Karpas-422 (cell line): ENCODE data around the gene NR6A1. TPM values are rescaled to one million over a fixed set of nuclear protein-coding genes. Genes with fewer than 3 reads are reported as not detected.

Experiments
- DNase-seq: peaks from one replicate; pipeline ENCODE4 v3.0.0-alpha.2; 2015
- H2AFZ ChIP-seq: fragments of 200-600 bp; sonication (generic); 2 replicates; pipeline ENCODE4 v1.6.1; 2014; ENCODE audit warnings: antibody characterized with exemption, low read length, mixed read lengths
- H3K27ac ChIP-seq: fragments of 200-600 bp; sonication (generic); 2 replicates; pipeline ENCODE4 v1.5.1; 2014; ENCODE audit warnings: mild to moderate bottlenecking, low read length, moderate library complexity
- H3K27me3 ChIP-seq: fragments of 200-600 bp; sonication (generic); 2 replicates; pipeline ENCODE4 v1.6.1; 2014; ENCODE audit warnings: low read length, mixed read lengths
- H3K36me3 ChIP-seq: fragments of 200-600 bp; sonication (generic); 2 replicates; pipeline ENCODE4 v1.6.1; 2014; ENCODE audit warnings: low read length, mixed read lengths; ENCODE audit not compliant: insufficient read depth
- H3K4me1 ChIP-seq: fragments of 200-600 bp; sonication (generic); 2 replicates; pipeline ENCODE4 v1.6.1; 2014; ENCODE audit warnings: mild to moderate bottlenecking, low read length, mixed read lengths
- H3K4me2 ChIP-seq: fragments of 200-600 bp; sonication (generic); 2 replicates; pipeline ENCODE4 v1.6.1; 2014; ENCODE audit warnings: low read length, low read depth, mild to moderate bottlenecking; ENCODE audit not compliant: poor library complexity, severe bottlenecking
- H3K4me3 ChIP-seq: fragments of 200-600 bp; sonication (generic); 2 replicates; pipeline ENCODE4 v1.5.1; 2014; ENCODE audit warnings: mild to moderate bottlenecking, antibody characterized with exemption, low read length, mixed read lengths
- H3K79me2 ChIP-seq: fragments of 200-600 bp; sonication (generic); 2 replicates; pipeline ENCODE4 v1.6.1; 2014; ENCODE audit warnings: mild to moderate bottlenecking, low read length, mixed read lengths
- H3K9ac ChIP-seq: fragments of 200-600 bp; sonication (generic); 2 replicates; pipeline ENCODE4 v1.6.0; 2014; ENCODE audit warnings: low read length
- H3K9me2 ChIP-seq: fragments of 200-600 bp; sonication (generic), shearing (Covaris generic); replicated peaks from 2 replicates; pipeline ENCODE4 v1.6.0; 2014; ENCODE audit warnings: mild to moderate bottlenecking, low read length, moderate library complexity; ENCODE audit not compliant: insufficient read depth
- H3K9me3 ChIP-seq: fragments of 300-700, 200-600 bp; sonication (generic); 2 replicates; pipeline ENCODE4 v1.6.1; 2014; ENCODE audit warnings: low read length, mixed read lengths
- H4K20me1 ChIP-seq: fragments of 200-600 bp; sonication (generic); 2 replicates; pipeline ENCODE4 v1.6.1; 2014; ENCODE audit warnings: mild to moderate bottlenecking, antibody characterized with exemption, low read length, low read depth; ENCODE audit not compliant: insufficient read depth
- total RNA-seq: library from RNA; depleted of rRNA; stranded (reverse); fragments of >200 nt; shearing (Covaris generic); gene quantifications from 2 replicates; pipeline ENCODE4 v1.2.3, GENCODE V29; 2014; ENCODE audit warnings: low replicate concordance

NR6A1 gene
- total RNA-seq, 1 experiment from 2014 or later: 3.1 TPM

DNA sequence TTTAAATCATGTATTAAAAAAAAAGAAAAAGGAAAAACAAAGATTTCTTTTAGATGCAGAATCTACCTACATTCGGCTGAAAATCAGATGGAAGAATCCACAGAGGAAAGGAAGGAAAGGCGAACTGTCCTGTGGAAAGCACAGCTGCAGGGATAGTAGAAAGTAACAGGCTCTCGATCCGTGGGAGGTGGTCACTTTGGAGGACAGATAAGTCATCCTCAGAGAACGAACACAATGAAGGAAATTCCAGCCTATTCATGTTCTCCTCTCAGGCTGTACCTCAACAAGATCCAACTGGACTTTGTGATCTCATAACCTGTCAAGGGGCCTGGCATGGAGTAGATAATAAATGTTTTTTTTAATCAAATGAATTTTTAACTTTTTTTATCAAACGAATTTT is 72.8 kb downstream of the NR6A1 start:
- Histone ChIP-seq H3K9me3 (no peaks in the 10 kb centered on the region), H3K9ac (no peak overlapping the region), H3K79me2 (no peaks in the 10 kb centered on the region), H3K4me1 (no peaks in the 10 kb centered on the region), H3K36me3 (no peaks in the 10 kb centered on the region), H3K27ac (no peak overlapping the region), H4K20me1 (0 out of 2 replicates have a peak, but pooled peaks cover 7% of the 10 kb centered on the region), H3K4me2 (no peak overlapping the region), H2AFZ (no peak overlapping the region), H3K27me3 (no peaks in the 10 kb centered on the region), H3K9me2 (no peaks in the 10 kb centered on the region), H3K4me3 (no peak overlapping the region)
- DNase-seq: no peak

DNA sequence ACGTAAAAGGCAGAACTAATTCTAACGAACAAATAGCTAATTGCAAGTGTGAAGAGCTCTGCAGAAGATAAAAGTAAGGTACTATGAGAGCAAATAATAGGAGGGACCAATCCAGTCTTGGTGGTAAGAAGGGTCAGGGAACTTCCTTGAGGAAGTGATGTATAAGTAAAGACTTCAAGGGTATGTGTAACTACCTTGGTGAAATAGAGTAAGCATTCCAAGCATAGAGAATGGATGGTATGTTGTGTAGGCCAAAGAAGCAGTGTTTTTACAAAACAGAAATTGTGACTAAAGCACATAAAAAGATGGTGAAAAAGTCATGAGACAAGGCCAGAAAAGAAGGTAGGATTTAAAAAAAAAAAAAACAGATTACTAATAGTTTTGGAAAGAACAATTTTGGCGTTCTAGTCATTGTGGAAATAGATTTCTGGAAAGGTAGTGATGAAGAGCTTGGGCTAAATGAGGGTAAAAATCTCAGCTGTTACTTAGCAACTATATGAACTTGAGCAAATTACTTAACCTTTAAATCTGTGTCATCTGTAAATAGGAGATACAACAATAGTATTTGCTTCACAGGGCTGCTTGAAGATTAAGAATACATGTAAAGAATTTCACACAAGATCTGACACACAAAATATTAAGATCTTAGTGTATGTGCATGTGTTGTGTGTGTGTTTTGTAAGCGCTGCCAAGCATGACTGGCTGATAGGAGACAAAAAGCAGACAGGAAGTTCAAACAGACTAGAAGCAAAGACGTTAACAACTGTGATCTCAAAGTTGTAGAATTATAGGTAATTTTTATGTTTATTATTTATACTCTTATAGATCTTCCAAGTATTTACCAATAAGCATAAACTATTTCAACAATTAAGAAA is 73.5 kb downstream of the NR6A1 start:
- Histone ChIP-seq H2AFZ (no peak overlapping the region), H3K4me1 (no peaks in the 10 kb centered on the region), H3K27me3 (no peaks in the 10 kb centered on the region), H4K20me1 (0 out of 2 replicates have a peak, but pooled peaks cover 7% of the 10 kb centered on the region), H3K36me3 (no peaks in the 10 kb centered on the region), H3K9me2 (no peaks in the 10 kb centered on the region), H3K79me2 (no peaks in the 10 kb centered on the region), H3K9ac (no peak overlapping the region), H3K27ac (no peak overlapping the region), H3K4me2 (no peak overlapping the region), H3K9me3 (no peaks in the 10 kb centered on the region), H3K4me3 (no peak overlapping the region)
- no peak for DNase-seq

DNA sequence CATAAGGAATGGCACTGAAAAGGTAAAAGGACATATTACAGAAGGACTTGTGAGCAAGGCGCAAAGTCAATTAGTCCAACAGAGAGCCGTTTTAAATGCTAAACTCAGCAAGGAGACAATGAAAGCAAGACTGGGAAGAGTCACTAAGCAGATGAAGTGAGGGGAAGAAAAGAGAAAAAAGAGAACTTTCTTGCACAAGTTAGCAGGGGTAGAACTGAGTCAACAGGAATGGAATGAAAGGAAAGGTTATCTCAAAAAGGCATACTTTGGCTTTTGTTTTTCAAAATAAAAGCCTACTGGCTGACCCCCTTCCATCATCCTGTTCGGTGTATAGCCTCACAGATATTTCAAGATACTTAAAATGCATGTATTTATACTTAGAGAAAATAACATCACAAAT is 75.0 kb downstream of the NR6A1 start:
- Histone ChIP-seq H3K9ac (no peak overlapping the region), H3K9me2 (no peaks in the 10 kb centered on the region), H3K27ac (no peak overlapping the region), H3K4me2 (no peak overlapping the region), H2AFZ (no peak overlapping the region), H3K4me3 (no peak overlapping the region), H3K27me3 (no peaks in the 10 kb centered on the region), H3K36me3 (no peaks in the 10 kb centered on the region), H3K79me2 (no peaks in the 10 kb centered on the region), H4K20me1 (peaks cover 12% of the 10 kb centered on the region; the same call in 1 of the 2 replicates), H3K4me1 (no peaks in the 10 kb centered on the region), H3K9me3 (no peaks in the 10 kb centered on the region)
- no peak for DNase-seq

GRCh38 chr9:124695280-124695890 is 75.7 kb downstream of the NR6A1 start:
- Histone ChIP-seq H3K27me3 (no peaks in the 10 kb centered on the region), H3K4me3 (no peak overlapping the region), H3K9ac (no peak overlapping the region), H3K4me1 (no peaks in the 10 kb centered on the region), H2AFZ (no peak overlapping the region), H3K36me3 (no peaks in the 10 kb centered on the region), H3K79me2 (no peaks in the 10 kb centered on the region), H3K27ac (no peak overlapping the region), H4K20me1 (peaks cover 12% of the 10 kb centered on the region; the same call in 1 of the 2 replicates), H3K9me3 (no peaks in the 10 kb centered on the region), H3K4me2 (no peak overlapping the region), H3K9me2 (no peaks in the 10 kb centered on the region)
- no peak for DNase-seq

GRCh38 chr9:124694414-124695279 is 76.5 kb downstream of the NR6A1 start:
- no peak overlapping the region for H3K4me2 ChIP-seq
- no peaks in the 10 kb centered on the region for H3K27me3 ChIP-seq
- peaks cover 12% of the 10 kb centered on the region; the same call in 1 of the 2 replicates for H4K20me1 ChIP-seq
- no peaks in the 10 kb centered on the region for H3K9me3 ChIP-seq
- H2AFZ ChIP-seq: no peak overlapping the region
- no peaks in the 10 kb centered on the region for H3K36me3 ChIP-seq
- no peak for DNase-seq
- no peaks in the 10 kb centered on the region for H3K9me2 ChIP-seq
- H3K4me3 ChIP-seq: no peak overlapping the region
- no peak overlapping the region for H3K9ac ChIP-seq
- no peak overlapping the region for H3K27ac ChIP-seq
- H3K4me1 ChIP-seq: no peaks in the 10 kb centered on the region
- H3K79me2 ChIP-seq: no peaks in the 10 kb centered on the region

- Histone ChIP-seq H3K36me3 (no peaks in the 10 kb centered on the region), H3K4me3 (no peak overlapping the region), H3K4me1 (no peaks in the 10 kb centered on the region), H3K4me2 (no peak overlapping the region), H3K79me2 (no peaks in the 10 kb centered on the region), H2AFZ (no peak overlapping the region), H3K27ac (no peak overlapping the region), H4K20me1 (peaks cover 12% of the 10 kb centered on the region; the same call in 1 of the 2 replicates), H3K27me3 (no peaks in the 10 kb centered on the region), H3K9me3 (no peaks in the 10 kb centered on the region), H3K9me2 (no peaks in the 10 kb centered on the region), H3K9ac (no peak overlapping the region)
- no peak for DNase-seq
Measured at GRCh38 chr9:124693403-124693802, 77.7 kb downstream of the NR6A1 start.

DNA sequence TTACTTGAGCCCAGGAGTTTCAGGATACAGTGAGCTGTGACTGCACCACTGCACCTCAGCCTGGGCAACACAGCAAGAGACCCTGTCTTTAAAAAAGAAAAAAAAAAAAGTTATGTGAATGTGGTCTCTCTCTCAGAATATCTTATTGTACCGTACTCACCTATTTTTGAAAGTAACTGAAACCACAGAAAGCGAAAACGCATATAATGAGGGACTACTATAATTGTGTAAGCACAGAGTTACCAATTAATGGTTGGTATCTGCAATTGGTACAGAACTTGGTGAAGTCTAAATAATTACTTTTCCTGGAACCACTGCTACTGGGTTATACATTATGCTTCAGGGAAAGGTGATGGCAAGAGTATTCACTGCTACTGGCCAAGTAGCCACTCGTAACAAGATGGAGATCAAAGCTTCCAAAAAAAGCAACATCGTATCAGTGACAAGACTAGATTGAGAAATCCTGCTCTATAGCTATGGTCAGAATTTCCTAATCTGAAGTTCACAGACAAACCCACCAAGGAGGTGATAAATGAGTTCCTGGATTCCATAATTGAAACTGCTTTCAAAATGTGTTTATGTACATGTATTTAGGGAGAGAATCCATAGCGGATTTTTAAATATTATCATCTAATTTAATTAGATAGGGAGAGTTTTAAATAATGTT is 82.7 kb downstream of the NR6A1 start:
- Histone ChIP-seq H3K79me2 (no peaks in the 10 kb centered on the region), H3K9me2 (no peaks in the 10 kb centered on the region), H3K4me3 (no peak overlapping the region), H3K27me3 (no peaks in the 10 kb centered on the region), H3K27ac (no peak overlapping the region), H4K20me1 (peaks cover 6% of the 10 kb centered on the region), H3K9ac (no peak overlapping the region), H3K4me1 (no peaks in the 10 kb centered on the region), H3K4me2 (no peak overlapping the region), H3K9me3 (no peaks in the 10 kb centered on the region), H2AFZ (no peak overlapping the region), H3K36me3 (no peaks in the 10 kb centered on the region)
- no peak for DNase-seq
